GM23248 (cell line): ENCODE results near the gene PTPRR.

Source experiments
- EZH2 ChIP-seq: fragments of 200-600 bp; sonication (generic); IDR thresholded peaks from 2 replicates; pipeline ENCODE4 v1.6.1; 2018; ENCODE audit warnings: antibody characterized with exemption, mild to moderate bottlenecking; ENCODE audit not compliant: insufficient read depth, poor library complexity, severe bottlenecking
- EZH2phosphoT487 ChIP-seq: fragments of 200-600 bp; sonication (generic); IDR thresholded peaks from 2 replicates; pipeline ENCODE4 v1.6.1; 2018; ENCODE audit warnings: antibody characterized with exemption, moderate library complexity, mild to moderate bottlenecking, low read depth; ENCODE audit not compliant: insufficient read depth

- TF ChIP-seq EZH2 (no peak), EZH2phosphoT487 (no peak)
Observed at GRCh38 chr12:70749931-70750330, 170.6 kb downstream of the PTPRR start.
